Uterus (tissue), 4 donors: ENCODE data around the gene FLNA. TPM values are rescaled to one million over a fixed set of nuclear protein-coding genes. Genes with fewer than 3 reads are reported as not detected.

ENCODE experiments used
- DNase-seq, 2 donors: peaks; one replicate each; pipeline ENCODE4 v3.0.0-alpha.2; 2019 to 2020
- H3K27ac ChIP-seq, 2 donors: fragments of 200-600 bp; sonication (generic); 1 replicate in 1 of 2; 2 replicates in 1 of 2; pipeline ENCODE4 v1.5.1; 2016 to 2018
- H3K27me3 ChIP-seq, 2 donors: fragments of 200-600 bp; sonication (generic); one replicate each; pipeline ENCODE4 v1.5.1; 2018 to 2019; ENCODE audit warnings: control low read depth in 1 of 2
- H3K36me3 ChIP-seq, 2 donors: fragments of 200-600 bp; sonication (generic); one replicate each; pipeline ENCODE4 v1.5.1; 2019; ENCODE audit warnings: control low read depth in 1 of 2
- H3K4me1 ChIP-seq, 2 donors: fragments of 200-600 bp; sonication (generic); one replicate each; pipeline ENCODE4 v1.5.1; 2018 to 2019; ENCODE audit warnings: control low read depth in 1 of 2
- H3K4me3 ChIP-seq, 2 donors: fragments of 200-600 bp; sonication (generic); 1 replicate in 1 of 2; 2 replicates in 1 of 2; pipeline ENCODE4 v1.5.1; 2018 to 2019; ENCODE audit warnings: mild to moderate bottlenecking in 1 of 2
- H3K9me3 ChIP-seq, 2 donors: fragments of 200-600 bp; sonication (generic); one replicate each; pipeline ENCODE4 v1.5.1; 2019; ENCODE audit warnings: control low read depth in 1 of 2
- POLR2A ChIP-seq, 2 donors: fragments of 450-650 bp; IDR thresholded peaks; one replicate each; pipeline ENCODE4 v1.6.1; 2016; ENCODE audit warnings: antibody characterized with exemption in 2 of 2, mild to moderate bottlenecking in 1 of 2, moderate library complexity in 1 of 2
- intact Hi-C: fragments of 100-400 bp; cut with DNase I; formaldehyde crosslinking; loops from one replicate; pipeline ENCODE4 v1.15.1; 2023; ENCODE audit warnings: low total_unique reads
- small RNA-seq: library from RNA; depleted of rRNA; stranded (forward); fragments of <200 nt; gene quantifications from one replicate; pipeline ENCODE3, GENCODE V24; 2016
- total RNA-seq, 4 donors: library from RNA; depleted of rRNA in 3 of 4; stranded (reverse); fragments of >200 nt in 3 of 4; gene quantifications; one replicate each; pipeline versions ENCODE4 v1.1.0 to v1.2.4, GENCODE V29; 2014 to 2023
- TF ChIP-seq, protein P1 (sequence below), 4 experiments: fragments of 200-600 bp in 2 of 4; fragments of 450-650 bp in 2 of 4; sonication (generic) in 2 of 4; IDR thresholded peaks; one replicate each; pipeline ENCODE4 v1.5.1; 2016 to 2019; ENCODE audit warnings: antibody characterized with exemption in 4 of 4, mild to moderate bottlenecking in 2 of 4, moderate library complexity in 1 of 4
- donor health status: DM: yes; HTN: yes; CAD: no.

FLNA gene
- total RNA-seq, 4 donors from 2014 or later = 1,067 to 4,271 (median 2,911) TPM

DNA sequence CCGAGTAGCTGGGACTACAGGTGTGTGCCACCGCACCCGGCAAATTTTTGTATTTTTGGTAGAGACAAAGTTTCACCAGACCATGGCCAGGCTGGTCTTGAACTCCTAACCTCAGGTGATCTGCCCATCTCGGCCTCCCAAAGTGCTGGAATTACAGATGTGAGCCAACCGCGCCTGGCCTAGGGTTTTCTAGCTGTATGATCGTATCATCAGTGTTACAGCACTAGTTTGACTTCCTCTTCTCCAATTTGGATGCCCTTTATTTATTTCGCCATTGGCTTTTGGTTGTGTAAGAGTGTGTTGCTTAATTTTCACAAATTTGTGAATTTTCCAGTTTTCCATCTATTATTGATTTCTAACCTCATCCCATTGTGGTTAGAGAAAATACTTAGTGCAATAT lies 73.6 kb downstream of the FLNA start:
- intact Hi-C loops = no loop called here
- H3K4me3 ChIP-seq = no peak overlapping the region
- H3K9me3 ChIP-seq = no peaks in the 10 kb centered on the region
- no peaks in the 10 kb centered on the region for H3K27me3 ChIP-seq
- H3K4me1 ChIP-seq = no peaks in the 10 kb centered on the region
- no peaks in the 10 kb centered on the region for H3K36me3 ChIP-seq
- DNase-seq = no peak
- no peak overlapping the region for H3K27ac ChIP-seq
- no peak for TF ChIP-seq POLR2A (IDR thresholded peaks at IDR 0.05)
- TF ChIP-seq, protein P1, sequence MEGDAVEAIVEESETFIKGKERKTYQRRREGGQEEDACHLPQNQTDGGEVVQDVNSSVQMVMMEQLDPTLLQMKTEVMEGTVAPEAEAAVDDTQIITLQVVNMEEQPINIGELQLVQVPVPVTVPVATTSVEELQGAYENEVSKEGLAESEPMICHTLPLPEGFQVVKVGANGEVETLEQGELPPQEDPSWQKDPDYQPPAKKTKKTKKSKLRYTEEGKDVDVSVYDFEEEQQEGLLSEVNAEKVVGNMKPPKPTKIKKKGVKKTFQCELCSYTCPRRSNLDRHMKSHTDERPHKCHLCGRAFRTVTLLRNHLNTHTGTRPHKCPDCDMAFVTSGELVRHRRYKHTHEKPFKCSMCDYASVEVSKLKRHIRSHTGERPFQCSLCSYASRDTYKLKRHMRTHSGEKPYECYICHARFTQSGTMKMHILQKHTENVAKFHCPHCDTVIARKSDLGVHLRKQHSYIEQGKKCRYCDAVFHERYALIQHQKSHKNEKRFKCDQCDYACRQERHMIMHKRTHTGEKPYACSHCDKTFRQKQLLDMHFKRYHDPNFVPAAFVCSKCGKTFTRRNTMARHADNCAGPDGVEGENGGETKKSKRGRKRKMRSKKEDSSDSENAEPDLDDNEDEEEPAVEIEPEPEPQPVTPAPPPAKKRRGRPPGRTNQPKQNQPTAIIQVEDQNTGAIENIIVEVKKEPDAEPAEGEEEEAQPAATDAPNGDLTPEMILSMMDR (IDR thresholded peaks at IDR 0.05) = no peak

Small RNA genes lying within 50 kb of the gene (small RNA-seq; reads per million reads assigned to genes)
- not detected for gene SNORA70

Other genes starting within 250 kb of the FLNA start
- gene OPN1LW, start 230.4 kb downstream of the FLNA start, total RNA-seq = not detected
- gene OPN1MW, start 192.0 kb downstream of the FLNA start, total RNA-seq = not detected
- not detected for gene OPN1MW2, start 154.9 kb downstream of the FLNA start, total RNA-seq
- not detected for gene OPN1MW3, start 117.1 kb downstream of the FLNA start, total RNA-seq
- gene TEX28, start 79.5 kb downstream of the FLNA start, total RNA-seq = not detected
- under 1 TPM in 2 of 4 donors, not detected in 2; 0.07 to 0.98 TPM for gene TKTL1, start 78.8 kb downstream of the FLNA start, total RNA-seq
- 100 to 1,000 TPM in 1 of 4 donors, 10 to 100 TPM in 3; 13.6 to 118 (median 44.4) TPM for gene EMD, start 4.7 kb upstream of the FLNA start, total RNA-seq
- gene RPL10, start 23.7 kb upstream of the FLNA start, total RNA-seq = 1,000 to 10,000 TPM; 2,407 to 9,172 (median 4,014) TPM
- gene DNASE1L1, start 34.6 kb upstream of the FLNA start, total RNA-seq = 10 to 100 TPM; 10.2 to 31.8 (median 21.2) TPM
- gene TAFAZZIN, start 36.9 kb upstream of the FLNA start, total RNA-seq = 10 to 100 TPM; 15.3 to 62.3 (median 20.5) TPM
- 10 to 100 TPM in 3 of 4 donors, 1 to 10 TPM in 1; 5.1 to 71.3 (median 42.1) TPM for gene ATP6AP1, start 54.0 kb upstream of the FLNA start, total RNA-seq
- gene GDI1, start 62.5 kb upstream of the FLNA start, total RNA-seq = 100 to 1,000 TPM in 3 of 4 donors, 10 to 100 TPM in 1; 100.0 to 175 (median 135) TPM
- gene FAM50A, start 69.5 kb upstream of the FLNA start, total RNA-seq = 10 to 100 TPM; 16.4 to 48.8 (median 28.3) TPM
- 100 to 1,000 TPM in 1 of 4 donors, 10 to 100 TPM in 1, 1 to 10 TPM in 2; 2.1 to 102 (median 8.6) TPM for gene PLXNA3, start 83.6 kb upstream of the FLNA start, total RNA-seq
- 10 to 100 TPM in 2 of 4 donors, 1 to 10 TPM in 1, not detected in 1; 4.7 to 19.4 (median 13.1) TPM for gene LAGE3, start 104.6 kb upstream of the FLNA start, total RNA-seq
- gene UBL4A, start 112.0 kb upstream of the FLNA start, total RNA-seq = 10 to 100 TPM; 14.7 to 36.3 (median 29.5) TPM
- gene SLC10A3, start 116.0 kb upstream of the FLNA start, total RNA-seq = 10 to 100 TPM in 3 of 4 donors, 1 to 10 TPM in 1; 9.1 to 62.8 (median 32.7) TPM
- 10 to 100 TPM in 2 of 4 donors, 1 to 10 TPM in 2; 5.1 to 55.9 (median 15.4) TPM for gene FAM3A, start 141.6 kb upstream of the FLNA start, total RNA-seq
- 10 to 100 TPM; 15.5 to 69.6 (median 23.8) TPM for gene G6PD, start 172.2 kb upstream of the FLNA start, total RNA-seq
- gene IKBKG, start 173.0 kb upstream of the FLNA start, total RNA-seq = 10 to 100 TPM in 3 of 4 donors, 1 to 10 TPM in 1; 2.6 to 30.0 (median 18.3) TPM
- gene CTAG1A, start 210.5 kb upstream of the FLNA start, total RNA-seq = not detected
- under 1 TPM in 1 of 4 donors, not detected in 3; 0.46 TPM for gene CTAG1B, start 244.6 kb upstream of the FLNA start, total RNA-seq